PC-9 (cell line): ENCODE data around the gene HELT.

ENCODE experiments used
- CTCF ChIP-seq: fragments of 200-600 bp; sonication (generic); conservative IDR thresholded peaks from 2 replicates; pipeline ENCODE4 v1.6.1; 2017; ENCODE audit warnings: mixed run types, antibody characterized with exemption, mild to moderate bottlenecking, moderate library complexity
- EZH2 ChIP-seq: fragments of 200-600 bp; sonication (generic); IDR thresholded peaks from 2 replicates; pipeline ENCODE4 v1.8.0; 2017; ENCODE audit warnings: antibody characterized with exemption, low read depth

GRCh38 chr4:185016946-185017758, 1.1 kb upstream of the HELT start:
- TF ChIP-seq CTCF (no peak), EZH2 (no peak)
